Endothelial cell of umbilical vein (primary cell): ENCODE results near the gene PRUNE2. TPM values are rescaled to one million over a fixed set of nuclear protein-coding genes. Genes with fewer than 3 reads are reported as not detected.

ENCODE experiments used
- BruUV-seq: library from RNA; stranded (reverse); fragments of 400-500 nt; replicated peaks from 2 replicates; lab custom pipeline; 2021; lab: Mats Ljungman, UMichigan
- CTCF ChIA-PET: fragments of 300-600, 350-600 bp; sonication (Branson Sonifier 250); formaldehyde crosslinking; loops from one replicate; lab custom pipeline; 2021; ENCODE audit warnings: antibody characterized with exemption, inconsistent platforms; lab: Charles Lee
- POLR2A ChIA-PET: fragments of 300-600, 350-600 bp; sonication (Branson Sonifier 250); formaldehyde crosslinking; loops from one replicate; lab custom pipeline; 2021; ENCODE audit warnings: antibody characterized with exemption, inconsistent platforms; lab: Charles Lee
- DNase-seq: peaks from one replicate; pipeline ENCODE4 v3.0.0-alpha.2; 2011; ENCODE audit warnings: low read depth, low spot score
- FAIRE-seq: peaks from 2 replicates; lab custom pipeline; 2011; peaks lifted over from hg19 to GRCh38; lab: Jason Lieb, UNC
- H2AFZ ChIP-seq: 2 replicates; pipeline ENCODE4 v1.6.0; 2012; ENCODE audit warnings: low read depth, low read length, control low read depth, inconsistent platforms
- H3K27ac ChIP-seq: 2 replicates; pipeline ENCODE4 v1.5.1; 2011; ENCODE audit warnings: low read depth, mild to moderate bottlenecking, control low read depth, low read length, moderate library complexity; ENCODE audit not compliant: insufficient read depth
- H3K27me3 ChIP-seq, 2 experiments: 2 replicates each; pipeline versions ENCODE4 v1.6.0 to v1.6.1; 2011; ENCODE audit warnings: low read length in 2 of 2, mixed read lengths in 1 of 2; ENCODE audit not compliant: control insufficient read depth in 2 of 2, insufficient read depth in 2 of 2
- H3K36me3 ChIP-seq, 2 experiments: 2 replicates in 1 of 2; 3 replicates in 1 of 2; pipeline ENCODE4 v1.5.1; 2011; ENCODE audit warnings: low read length in 2 of 2, mild to moderate bottlenecking in 1 of 2, moderate library complexity in 1 of 2; ENCODE audit not compliant: control insufficient read depth in 2 of 2, insufficient read depth in 2 of 2; ENCODE audit errors: extremely low read depth in 1 of 2
- H3K4me1 ChIP-seq: 3 replicates; pipeline ENCODE4 v1.5.1; 2011; ENCODE audit warnings: mild to moderate bottlenecking, low read length; ENCODE audit not compliant: control insufficient read depth, insufficient read depth; ENCODE audit errors: extremely low read depth
- H3K4me2 ChIP-seq: 2 replicates; pipeline ENCODE4 v1.6.1; 2011; ENCODE audit warnings: low read length, control low read depth, mixed read lengths; ENCODE audit not compliant: insufficient read depth
- H3K4me3 ChIP-seq, 3 experiments: fragments of 200-600 bp in 1 of 3; sonication (generic), shearing (Covaris generic) in 1 of 3; replicated peaks in 1 of 3; 2 replicates each; pipeline ENCODE4 v1.5.1; 2011 to 2016; ENCODE audit warnings: control low read depth in 3 of 3, low read length in 3 of 3, mild to moderate bottlenecking in 2 of 3, inconsistent platforms in 1 of 3, low read depth in 1 of 3, moderate library complexity in 1 of 3; ENCODE audit not compliant: insufficient read depth in 1 of 3
- H3K79me2 ChIP-seq: 2 replicates; pipeline ENCODE4 v1.6.0; 2012; ENCODE audit warnings: low read length, inconsistent platforms; ENCODE audit not compliant: control insufficient read depth, insufficient read depth
- H3K9ac ChIP-seq: replicated peaks from 2 replicates; pipeline ENCODE3; 2011; ENCODE audit warnings: low read length, control low read depth; ENCODE audit not compliant: insufficient read depth; ENCODE audit errors: extremely low read depth
- H3K9me1 ChIP-seq: replicated peaks from 3 replicates; pipeline ENCODE4 v1.6.0; 2011; ENCODE audit warnings: mild to moderate bottlenecking, low read length; ENCODE audit not compliant: control insufficient read depth, insufficient read depth; ENCODE audit errors: extremely low read depth
- H3K9me3 ChIP-seq: replicated peaks from 2 replicates; pipeline ENCODE4 v1.5.1; 2012; ENCODE audit warnings: low read length, inconsistent platforms; ENCODE audit not compliant: control insufficient read depth, insufficient read depth
- H4K20me1 ChIP-seq: replicated peaks from 2 replicates; pipeline ENCODE3; 2011; ENCODE audit warnings: mild to moderate bottlenecking, low read length; ENCODE audit not compliant: control insufficient read depth, insufficient read depth; ENCODE audit errors: extremely low read depth
- EZH2 ChIP-seq: IDR thresholded peaks from 2 replicates; pipeline ENCODE4 v1.6.1; 2012; ENCODE audit warnings: borderline replicate concordance, low read depth, mild to moderate bottlenecking, moderate library complexity, low read length, inconsistent platforms; ENCODE audit not compliant: severe bottlenecking
- FOS ChIP-seq: IDR thresholded peaks from 2 replicates; pipeline ENCODE4 v1.6.1; 2011; ENCODE audit warnings: mild to moderate bottlenecking, low read length, moderate library complexity, borderline replicate concordance; ENCODE audit not compliant: insufficient read depth
- GATA2 ChIP-seq: IDR thresholded peaks from 2 replicates; pipeline ENCODE4 v1.7.0; 2011; ENCODE audit warnings: low read depth, mild to moderate bottlenecking, moderate library complexity, mixed read lengths, low read length; ENCODE audit not compliant: insufficient read length, insufficient read depth
- JUN ChIP-seq: IDR thresholded peaks from 2 replicates; pipeline ENCODE4 v1.6.1; 2011; ENCODE audit warnings: borderline replicate concordance, low read depth; ENCODE audit not compliant: insufficient read length, insufficient read depth
- MYC ChIP-seq: IDR thresholded peaks from one replicate; pipeline ENCODE4 v1.6.1; 2011; ENCODE audit warnings: mild to moderate bottlenecking, low read depth, low read length
- POLR2A ChIP-seq: IDR thresholded peaks from 2 replicates; pipeline ENCODE4 v1.6.1; 2012; ENCODE audit warnings: low read depth, mild to moderate bottlenecking, control low read depth, low read length
- POLR2AphosphoS5 ChIP-seq: IDR thresholded peaks from 2 replicates; pipeline ENCODE4 v1.6.1; 2012; ENCODE audit warnings: low read depth, mild to moderate bottlenecking, control low read depth, low read length, moderate library complexity; ENCODE audit not compliant: insufficient read depth
- dilution Hi-C: fragments of 300-500 bp; cut with MboI; formaldehyde crosslinking; loops from one replicate; pipeline ENCODE4 v1.15.0; 2019; ENCODE audit warnings: low sequenced_read_pairs; ENCODE audit not compliant: extremely low pct_ligation_motif_present
- intact Hi-C: fragments of 100-400 bp; cut with micrococcal nuclease; formaldehyde crosslinking; loops from one replicate; pipeline ENCODE4 v1.10.0; 2022
- polyA plus RNA-seq, 4 experiments: library from polyadenylated mRNA; depleted of rRNA in 3 of 4; stranded (reverse) in 3 of 4; unstranded in 1 of 4; fragments of >200 nt; gene quantifications; 2 replicates each; pipeline versions ENCODE4 v1.2.1 to v1.2.3, GENCODE V29; 2011 to 2012; ENCODE audit warnings: missing spikeins in 1 of 4
- total RNA-seq: library from RNA; stranded (reverse); gene quantifications from 2 replicates; pipeline ENCODE4 v1.2.3, GENCODE V29; 2021
- TF ChIP-seq, protein P1 (sequence below): IDR thresholded peaks from 2 replicates; pipeline ENCODE4 v1.6.1; 2011; ENCODE audit not compliant: insufficient read depth, insufficient read length
- TF ChIP-seq, protein P2 (sequence below), 2 donors: IDR thresholded peaks; 1 replicate in 1 of 2; 2 replicates in 1 of 2; pipeline ENCODE4 v1.5.1; 2011; ENCODE audit warnings: low read length in 2 of 2, mild to moderate bottlenecking in 2 of 2, moderate library complexity in 2 of 2, control low read depth in 1 of 2, inconsistent platforms in 1 of 2, low read depth in 1 of 2; ENCODE audit not compliant: insufficient read depth in 1 of 2; ENCODE audit errors: extremely low read depth in 1 of 2

Gene PRUNE2
- total and polyA plus RNA-seq, 2 donors (not counting 3 experiments of a cell fraction or from before 2014, with no cell fraction given) = 15.8 to 21.7 TPM

DNA sequence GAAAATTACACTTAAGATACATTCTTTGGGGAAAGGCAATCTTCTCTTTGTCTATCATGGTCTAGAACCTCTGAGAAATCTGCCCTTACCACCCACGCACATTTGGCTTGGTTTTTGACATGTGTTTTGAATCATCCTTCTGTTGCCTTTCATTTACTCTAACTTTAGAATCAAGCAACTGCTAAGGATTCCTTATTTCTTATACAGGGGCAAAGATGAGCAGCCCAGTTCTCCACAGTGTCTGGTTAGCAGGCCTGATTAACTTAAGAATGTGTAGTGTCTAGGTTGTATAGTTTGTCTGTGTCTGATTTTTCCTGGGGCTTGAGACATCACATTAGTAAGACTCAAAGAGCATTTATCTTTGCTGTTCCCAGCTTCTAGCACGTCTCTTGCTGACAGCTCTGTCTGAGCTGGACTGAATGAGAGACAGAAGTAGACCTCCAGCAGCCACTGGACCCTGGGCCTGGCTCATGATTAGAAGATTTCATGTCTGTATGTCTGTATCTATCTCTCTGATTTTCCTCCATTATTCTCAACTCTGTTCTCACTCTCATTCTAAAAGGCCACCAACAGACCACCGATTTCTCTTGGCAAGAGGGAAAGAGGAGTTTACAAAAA is 173.5 kb downstream of the PRUNE2 start:
- Histone ChIP-seq H3K4me2 (no peak overlapping the region), H3K4me1 (no peaks in the 10 kb centered on the region), H3K27me3 (peaks cover 3 to 14% of the 10 kb centered on the region in 2 experiments), H3K4me3 (no peak overlapping the region), H4K20me1 (no peaks in the 10 kb centered on the region), H3K9ac (no peak overlapping the region), H2AFZ (no peak overlapping the region), H3K9me3 (no peaks in the 10 kb centered on the region), H3K27ac (no peak overlapping the region), H3K79me2 (no peaks in the 10 kb centered on the region), H3K9me1 (no peaks in the 10 kb centered on the region), H3K36me3 (no peaks in the 10 kb centered on the region)
- no TSS peak for BruUV-seq
- intact Hi-C loops = no loop called here
- no peak for FAIRE-seq
- dilution Hi-C loops = no loop called here
- no peak for DNase-seq
- POLR2A ChIA-PET = no interaction called here
- no peak for TF ChIP-seq POLR2A
- TF ChIP-seq, protein P1, sequence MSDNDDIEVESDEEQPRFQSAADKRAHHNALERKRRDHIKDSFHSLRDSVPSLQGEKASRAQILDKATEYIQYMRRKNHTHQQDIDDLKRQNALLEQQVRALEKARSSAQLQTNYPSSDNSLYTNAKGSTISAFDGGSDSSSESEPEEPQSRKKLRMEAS = no peak
- CTCF ChIA-PET = no interaction called here

DNA sequence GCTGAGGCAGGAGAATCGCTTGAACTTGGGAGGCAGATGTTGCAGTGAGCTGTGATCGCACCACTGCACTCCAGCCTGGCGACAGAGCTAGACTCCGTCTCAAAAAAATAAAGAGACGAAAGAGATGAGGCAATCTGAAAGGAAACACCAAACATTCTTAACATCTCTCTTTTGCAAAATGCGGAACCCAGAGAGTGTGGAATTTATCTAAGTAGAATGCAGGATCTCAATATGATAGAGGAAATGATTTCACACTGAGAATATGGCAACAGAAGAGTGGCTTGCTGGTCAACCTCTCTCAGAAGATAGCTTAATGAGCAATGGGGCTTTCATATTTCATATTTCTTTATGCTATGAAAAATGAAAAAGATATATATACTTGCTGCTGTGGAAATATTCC is 175.1 kb downstream of the PRUNE2 start:
- ChIA-PET POLR2A (no interaction called here), CTCF (no interaction called here)
- FAIRE-seq (no peak), DNase-seq (no peak)
- H3K4me2 ChIP-seq = no peak overlapping the region
- H2AFZ ChIP-seq = no peak overlapping the region
- H3K4me3 ChIP-seq = no peak overlapping the region
- H3K9ac ChIP-seq = no peak overlapping the region
- no peaks in the 10 kb centered on the region for H3K4me1 ChIP-seq
- TF ChIP-seq, protein P1 = no peak
- TF ChIP-seq JUN (no peak), MYC (no peak), POLR2A (no peak), FOS (no peak), GATA2 (no peak), EZH2 (no peak), POLR2AphosphoS5 (no peak)
- TF ChIP-seq, protein P2, sequence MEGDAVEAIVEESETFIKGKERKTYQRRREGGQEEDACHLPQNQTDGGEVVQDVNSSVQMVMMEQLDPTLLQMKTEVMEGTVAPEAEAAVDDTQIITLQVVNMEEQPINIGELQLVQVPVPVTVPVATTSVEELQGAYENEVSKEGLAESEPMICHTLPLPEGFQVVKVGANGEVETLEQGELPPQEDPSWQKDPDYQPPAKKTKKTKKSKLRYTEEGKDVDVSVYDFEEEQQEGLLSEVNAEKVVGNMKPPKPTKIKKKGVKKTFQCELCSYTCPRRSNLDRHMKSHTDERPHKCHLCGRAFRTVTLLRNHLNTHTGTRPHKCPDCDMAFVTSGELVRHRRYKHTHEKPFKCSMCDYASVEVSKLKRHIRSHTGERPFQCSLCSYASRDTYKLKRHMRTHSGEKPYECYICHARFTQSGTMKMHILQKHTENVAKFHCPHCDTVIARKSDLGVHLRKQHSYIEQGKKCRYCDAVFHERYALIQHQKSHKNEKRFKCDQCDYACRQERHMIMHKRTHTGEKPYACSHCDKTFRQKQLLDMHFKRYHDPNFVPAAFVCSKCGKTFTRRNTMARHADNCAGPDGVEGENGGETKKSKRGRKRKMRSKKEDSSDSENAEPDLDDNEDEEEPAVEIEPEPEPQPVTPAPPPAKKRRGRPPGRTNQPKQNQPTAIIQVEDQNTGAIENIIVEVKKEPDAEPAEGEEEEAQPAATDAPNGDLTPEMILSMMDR (IDR thresholded peaks at IDR 0.05; ENCODE audit: extremely low read depth in 1 of 2, insufficient read depth in 1 of 2, low read depth in 1 of 2, low read length in 2 of 2) = no peak
- intact Hi-C loops (no loop called here), dilution Hi-C loops (no loop called here)
- H3K9me3 ChIP-seq = no peaks in the 10 kb centered on the region
- no peak overlapping the region for H3K27ac ChIP-seq
- peaks cover 8 to 9% of the 10 kb centered on the region in 2 experiments for H3K27me3 ChIP-seq
- H4K20me1 ChIP-seq = no peaks in the 10 kb centered on the region
- BruUV-seq = no TSS peak
- H3K79me2 ChIP-seq = no peaks in the 10 kb centered on the region
- H3K36me3 ChIP-seq = no peaks in the 10 kb centered on the region
- no peaks in the 10 kb centered on the region for H3K9me1 ChIP-seq
